Activated T-helper 9 cell treated with anti-CD3 and anti-CD28 coated beads, Interleukin-2, amount 50 U/mL, for 16 hours (primary cell): ENCODE results near the gene CAP1.

Experiments used
- DNase-seq: peaks from one replicate; pipeline ENCODE4 v3.0.0-alpha.2; 2020; ENCODE audit warnings: low read depth

The CAP1 gene

GRCh38 chr1:40059338-40059959, 18.9 kb downstream of the CAP1 start:
- no peak for DNase-seq

- DNase-seq, result no peak
Observed at GRCh38 chr1:40059960-40060750, 19.6 kb downstream of the CAP1 start.

- DNase-seq, result no peak
Observed at GRCh38 chr1:40064797-40065499, 24.4 kb downstream of the CAP1 start.

- no peak for DNase-seq
Observed at GRCh38 chr1:40067023-40067422, 26.5 kb downstream of the CAP1 start.

GRCh38 chr1:40067851-40068250, 27.3 kb downstream of the CAP1 start:
- no peak for DNase-seq

GRCh38 chr1:40072142-40072541, 31.6 kb downstream of the CAP1 start:
- no peak for DNase-seq

- no peak for DNase-seq
Observed at GRCh38 chr1:40073062-40073461, 32.5 kb downstream of the CAP1 start.

- DNase-seq, result no peak
Observed at GRCh38 chr1:40075266-40075665, 34.7 kb downstream of the CAP1 start.

- no peak for DNase-seq
Observed at GRCh38 chr1:40076895-40077312, 36.4 kb downstream of the CAP1 start.

- peak; percentile 9 for DNase-seq
Observed at GRCh38 chr1:40078512-40079333, 38.2 kb downstream of the CAP1 start.

GRCh38 chr1:40079774-40080400, 39.4 kb downstream of the CAP1 start:
- DNase-seq, result no peak

GRCh38 chr1:40081871-40082270, 41.3 kb downstream of the CAP1 start:
- DNase-seq, result no peak

GRCh38 chr1:40084750-40085149, 44.2 kb downstream of the CAP1 start:
- DNase-seq, result peak; percentile 15

- DNase-seq, result no peak
Observed at GRCh38 chr1:40090652-40091355, 50.3 kb downstream of the CAP1 start.

- DNase-seq, result no peak
Observed at GRCh38 chr1:40092241-40092640, 51.7 kb downstream of the CAP1 start.

- no peak for DNase-seq
Observed at GRCh38 chr1:40092706-40093639, 52.4 kb downstream of the CAP1 start.

- no peak for DNase-seq
Observed at GRCh38 chr1:40094466-40095110, 54.1 kb downstream of the CAP1 start.

GRCh38 chr1:40095806-40096205, 55.3 kb downstream of the CAP1 start:
- DNase-seq, result no peak

GRCh38 chr1:40096646-40096976, 56.1 kb downstream of the CAP1 start:
- no peak for DNase-seq
